BE2C (cell line): Measurements from ENCODE around the gene LRCOL1.

Experiments
- DNase-seq: peaks from one replicate; pipeline ENCODE4 v3.0.0-alpha.2; 2020
- H3K27me3 ChIP-seq: fragments of 250-450 bp; sonication (Bioruptor Pico); 2 replicates; pipeline ENCODE4 v1.5.1; 2020; ENCODE audit warnings: mild to moderate bottlenecking
- H3K36me3 ChIP-seq: fragments of 250-450 bp; sonication (Bioruptor Pico); 2 replicates; pipeline ENCODE4 v1.5.1; 2020; ENCODE audit warnings: mild to moderate bottlenecking
- H3K4me1 ChIP-seq: fragments of 250-450 bp; sonication (Bioruptor Pico); 2 replicates; pipeline ENCODE4 v1.5.1; 2020
- H3K4me3 ChIP-seq: 2 replicates; pipeline ENCODE4 v1.5.1; 2011; ENCODE audit warnings: low read depth, low read length
- H3K9me3 ChIP-seq: fragments of 250-450 bp; sonication (Bioruptor Pico); 2 replicates; pipeline ENCODE4 v1.5.1; 2020
- CTCF ChIP-seq: IDR thresholded peaks from 2 replicates; pipeline ENCODE4 v1.5.1; 2012; ENCODE audit warnings: mild to moderate bottlenecking, low read depth, low read length

LRCOL1 gene

GRCh38 chr12:132617822-132618682, 7.7 kb upstream of the LRCOL1 start:
- TF ChIP-seq CTCF = no peak
- H3K4me1 ChIP-seq = peaks cover 8% of the 10 kb centered on the region
- peak; percentile 16 for DNase-seq
- H3K27me3 ChIP-seq = peaks cover 56% of the 10 kb centered on the region
- H3K36me3 ChIP-seq = peaks cover 7% of the 10 kb centered on the region
- H3K4me3 ChIP-seq = no peak overlapping the region
- H3K9me3 ChIP-seq = peaks cover 7% of the 10 kb centered on the region

- Histone ChIP-seq H3K4me3 (no peak overlapping the region), H3K27me3 (peaks cover 53% of the 10 kb centered on the region), H3K36me3 (no peaks in the 10 kb centered on the region), H3K4me1 (no peaks in the 10 kb centered on the region), H3K9me3 (peaks cover 7% of the 10 kb centered on the region)
- DNase-seq = no peak
- TF ChIP-seq CTCF = no peak
Measured at GRCh38 chr12:132617135-132617701, 6.8 kb upstream of the LRCOL1 start.

- DNase-seq = no peak
- Histone ChIP-seq H3K27me3 (peaks cover 63% of the 10 kb centered on the region), H3K36me3 (no peaks in the 10 kb centered on the region), H3K9me3 (peaks cover 11% of the 10 kb centered on the region), H3K4me3 (no peak overlapping the region), H3K4me1 (no peaks in the 10 kb centered on the region)
- TF ChIP-seq CTCF = no peak
Measured at GRCh38 chr12:132615579-132616038, 5.2 kb upstream of the LRCOL1 start.

GRCh38 chr12:132614861-132615578, 4.6 kb upstream of the LRCOL1 start:
- H3K27me3 ChIP-seq = peaks cover 63% of the 10 kb centered on the region
- H3K36me3 ChIP-seq = no peaks in the 10 kb centered on the region
- peak; percentile 86 for DNase-seq
- peak; percentile 91 for TF ChIP-seq CTCF
- no peaks in the 10 kb centered on the region for H3K4me1 ChIP-seq
- H3K9me3 ChIP-seq = peaks cover 11% of the 10 kb centered on the region
- no peak overlapping the region for H3K4me3 ChIP-seq

- H3K27me3 ChIP-seq = peaks cover 67% of the 10 kb centered on the region
- no peak for TF ChIP-seq CTCF
- H3K36me3 ChIP-seq = no peaks in the 10 kb centered on the region
- no peak for DNase-seq
- peaks cover 11% of the 10 kb centered on the region for H3K9me3 ChIP-seq
- no peak overlapping the region for H3K4me3 ChIP-seq
- H3K4me1 ChIP-seq = no peaks in the 10 kb centered on the region
Measured at GRCh38 chr12:132614029-132614428, 3.6 kb upstream of the LRCOL1 start.

- Histone ChIP-seq H3K27me3 (peaks cover 69% of the 10 kb centered on the region), H3K36me3 (no peaks in the 10 kb centered on the region), H3K4me3 (no peak overlapping the region), H3K9me3 (peaks cover 8% of the 10 kb centered on the region), H3K4me1 (no peaks in the 10 kb centered on the region)
- no peak for TF ChIP-seq CTCF
- DNase-seq = no peak
Measured at GRCh38 chr12:132611620-132612019, 1.2 kb upstream of the LRCOL1 start.
